Activated CD4-positive, alpha-beta T cell treated with anti-CD3 and anti-CD28 coated beads, Interleukin-2, amount 50 U/mL, for 24 hours (primary cell): Measurements from ENCODE around the gene RTN1.

ENCODE experiments used
- DNase-seq, 2 donors: peaks; one replicate each; pipeline ENCODE4 v3.0.0-alpha.2; 2020; ENCODE audit warnings: low read depth in 1 of 2, low spot score in 1 of 2

The RTN1 gene

GRCh38 chr14:59632381-59632780 lies 238.2 kb downstream of the RTN1 start:
- no peak for DNase-seq

DNA sequence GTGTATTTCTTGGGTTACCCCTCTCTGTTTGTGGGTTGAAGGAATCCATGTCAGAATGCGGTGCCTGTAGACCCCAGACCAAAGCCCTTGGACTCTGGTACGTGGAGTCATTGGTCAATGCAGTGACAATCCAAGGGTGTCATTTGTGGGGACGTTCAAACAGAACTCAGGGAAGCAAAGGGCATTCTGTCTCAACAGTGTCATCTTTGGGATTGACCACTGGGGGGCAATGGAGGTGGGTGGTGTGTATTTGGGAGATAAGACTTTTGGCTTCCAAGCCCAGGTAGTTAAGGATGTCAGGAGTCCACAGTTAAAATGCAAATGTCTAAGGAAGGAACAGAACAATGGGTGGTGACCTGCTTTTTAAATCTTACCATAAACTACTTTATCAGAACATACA lies 239.3 kb downstream of the RTN1 start:
- DNase-seq, result no peak

DNA sequence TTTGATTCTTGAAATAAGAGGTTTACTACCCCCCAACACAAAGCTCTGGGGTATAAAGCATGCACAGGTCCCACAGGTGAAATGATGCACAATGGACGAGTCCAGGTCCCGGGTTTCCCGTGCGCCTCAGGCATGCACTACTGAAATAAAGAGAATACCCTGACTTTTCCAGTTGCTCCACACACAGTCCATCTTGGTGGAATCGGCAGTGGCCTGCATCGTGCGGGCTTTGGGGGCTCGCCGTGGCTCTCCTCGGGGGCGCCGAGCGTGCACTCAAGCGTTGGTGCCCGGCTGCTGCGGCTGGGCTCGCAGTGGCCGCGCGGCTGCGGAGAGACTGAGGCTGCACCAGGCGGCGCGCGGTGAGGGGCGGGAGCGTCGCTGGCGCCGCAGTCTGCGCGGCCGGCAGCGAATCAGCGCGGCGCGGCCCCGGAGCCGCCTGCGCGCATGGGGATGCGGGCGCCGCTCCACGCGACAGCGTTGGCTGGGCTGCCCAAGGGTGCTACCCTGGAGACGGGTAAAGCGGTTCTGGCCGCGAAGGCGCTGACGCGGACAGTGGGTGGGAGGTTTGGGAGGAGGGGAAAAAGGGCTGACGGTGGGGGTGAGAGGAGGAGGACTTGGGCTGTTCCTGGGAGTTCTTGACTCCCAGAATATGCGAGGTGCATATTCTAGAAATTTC lies 240.2 kb downstream of the RTN1 start:
- no peak for DNase-seq

DNA sequence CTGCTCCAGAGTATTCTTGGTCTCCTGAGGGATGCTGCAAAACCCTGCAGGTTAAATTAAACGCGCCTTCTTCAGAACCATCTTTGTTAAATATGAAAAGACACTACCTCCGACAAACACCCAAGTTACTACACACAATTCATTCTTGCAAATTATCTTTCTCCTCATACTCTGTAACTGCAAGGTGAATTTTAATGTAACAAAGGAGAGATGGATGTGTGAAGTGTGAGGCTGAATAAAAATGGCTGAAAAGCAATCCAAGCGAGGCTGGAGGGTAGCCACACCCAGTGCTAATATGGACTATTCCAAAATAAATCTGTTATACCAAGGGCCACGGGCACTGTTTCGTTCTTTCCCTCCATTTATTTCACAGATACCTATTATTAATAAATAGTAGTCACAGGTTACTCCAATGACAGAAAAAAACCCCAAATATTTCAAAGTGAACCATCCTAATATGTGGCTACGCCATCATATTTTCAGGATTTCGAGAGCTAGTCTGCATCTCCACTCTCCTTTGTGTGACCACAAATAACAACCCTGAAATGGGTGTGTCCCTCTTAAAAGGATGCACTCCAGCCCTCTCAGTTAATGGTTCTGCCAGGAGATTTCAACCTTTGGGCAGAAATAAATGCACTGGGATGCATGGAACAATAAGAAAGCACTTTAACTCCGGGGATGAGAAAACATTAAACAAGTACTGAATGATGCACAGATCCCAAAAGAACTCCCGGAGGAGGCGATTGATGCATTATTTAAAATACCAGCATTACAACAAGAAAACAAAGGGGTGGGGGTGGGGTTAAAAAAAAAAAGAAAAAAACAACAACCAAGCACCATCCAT lies 240.9 kb downstream of the RTN1 start:
- DNase-seq, result no peak

DNA sequence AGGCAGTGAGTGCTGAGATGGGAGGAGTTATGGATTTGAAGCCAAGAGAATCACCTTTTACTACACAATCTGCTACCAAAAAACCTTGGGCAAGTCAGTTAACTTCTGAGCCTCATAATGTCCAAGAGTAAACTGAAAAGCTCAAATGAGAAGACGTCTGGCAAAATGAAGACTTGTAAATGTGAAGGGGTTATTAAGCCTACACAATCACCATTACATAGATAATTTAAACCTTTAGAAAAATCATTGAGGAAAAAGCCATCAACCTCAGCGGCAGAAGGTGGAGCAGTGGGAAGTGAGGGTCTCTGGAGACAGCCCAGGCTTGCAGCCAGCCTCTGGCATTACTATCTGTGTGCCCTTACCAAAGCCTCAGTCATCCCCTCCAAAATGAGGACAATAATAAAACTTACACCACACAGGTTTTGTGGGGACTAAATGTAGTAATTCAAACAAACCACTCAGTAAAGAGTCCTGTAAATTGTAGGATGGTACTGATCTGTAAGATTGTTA lies 243.5 kb downstream of the RTN1 start:
- no peak for DNase-seq

DNA sequence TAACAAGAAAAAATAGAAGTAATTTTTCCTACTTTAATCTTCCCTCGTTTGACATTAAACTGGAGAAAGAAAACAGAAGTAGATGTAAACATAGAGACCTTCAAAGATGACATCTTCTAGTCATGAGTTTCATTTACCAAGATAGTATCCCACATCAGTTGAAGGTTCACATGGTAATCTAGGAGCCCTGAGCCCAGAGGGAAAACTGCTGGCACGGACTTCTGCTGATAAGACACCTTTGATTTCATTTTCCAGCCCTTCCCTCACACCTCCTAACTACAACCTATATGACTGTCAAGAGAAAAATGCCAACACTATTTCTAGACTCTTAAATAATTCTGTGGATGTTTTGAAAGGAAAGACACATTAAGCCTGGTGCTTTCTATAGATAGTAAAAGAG lies 247.9 kb downstream of the RTN1 start:
- DNase-seq, result no peak

- no peak for DNase-seq
These were observed 251.5 kb downstream of the RTN1 start for GRCh38 chr14:59619061-59619460.

- DNase-seq, result no peak
These were observed 269.5 kb downstream of the RTN1 start for GRCh38 chr14:59601056-59601455.

GRCh38 chr14:59600211-59600945 lies 270.2 kb downstream of the RTN1 start:
- no peak for DNase-seq

- DNase-seq, result no peak
These were observed 275.5 kb downstream of the RTN1 start for GRCh38 chr14:59595071-59595470.

DNA sequence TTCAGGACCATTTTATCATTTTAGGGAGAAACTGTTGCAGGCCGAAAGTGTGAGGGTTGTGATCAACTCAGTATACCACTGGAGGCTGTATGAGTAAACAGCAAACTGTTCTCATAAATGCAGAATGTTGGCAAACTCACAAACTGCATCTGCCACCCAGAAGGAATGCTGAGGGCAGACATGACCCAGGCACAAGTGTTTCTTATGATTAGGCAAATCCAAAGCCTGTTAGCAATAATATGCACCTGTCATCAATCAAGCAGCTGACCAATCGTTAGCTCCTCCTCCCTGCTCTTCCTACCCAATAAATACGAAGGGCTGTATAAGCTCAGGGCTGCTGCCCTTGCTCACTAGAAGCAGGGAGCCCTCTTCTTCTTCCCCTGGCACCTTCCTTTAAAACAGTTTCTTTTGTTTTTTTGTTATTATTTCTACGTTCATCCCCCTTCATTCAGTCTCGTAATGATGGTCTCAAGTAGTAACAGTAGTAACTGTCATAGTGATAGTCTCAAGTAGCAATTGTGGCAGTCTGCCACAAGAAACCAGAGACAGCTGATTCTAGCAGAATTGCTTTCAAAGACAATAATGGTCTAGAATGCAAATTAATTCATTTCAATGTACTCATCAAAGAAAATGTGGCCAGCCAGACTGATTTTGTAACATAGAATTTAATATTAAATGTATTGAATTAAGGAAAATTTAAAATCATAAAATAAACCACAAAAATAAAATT lies 278.8 kb downstream of the RTN1 start:
- no peak for DNase-seq

DNA sequence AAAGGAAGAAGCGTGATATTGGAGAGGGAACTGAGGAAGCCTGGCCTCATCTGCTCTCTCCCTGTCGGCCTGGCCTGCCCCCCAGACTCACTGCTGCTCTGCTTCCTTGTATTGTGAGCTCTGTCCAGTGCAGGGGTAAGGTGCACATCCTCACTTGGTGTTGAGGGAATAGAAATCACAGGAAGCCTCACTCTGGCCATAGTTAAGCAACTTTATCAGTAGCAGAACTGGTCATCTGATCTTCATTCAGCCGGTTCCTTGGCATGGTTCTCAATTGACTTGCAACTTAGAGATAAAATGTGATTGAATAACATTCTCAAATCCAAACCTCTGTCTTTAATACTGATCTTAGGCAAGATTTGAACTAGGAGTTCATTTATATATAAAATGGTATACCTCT lies 282.5 kb downstream of the RTN1 start:
- DNase-seq, result no peak

DNA sequence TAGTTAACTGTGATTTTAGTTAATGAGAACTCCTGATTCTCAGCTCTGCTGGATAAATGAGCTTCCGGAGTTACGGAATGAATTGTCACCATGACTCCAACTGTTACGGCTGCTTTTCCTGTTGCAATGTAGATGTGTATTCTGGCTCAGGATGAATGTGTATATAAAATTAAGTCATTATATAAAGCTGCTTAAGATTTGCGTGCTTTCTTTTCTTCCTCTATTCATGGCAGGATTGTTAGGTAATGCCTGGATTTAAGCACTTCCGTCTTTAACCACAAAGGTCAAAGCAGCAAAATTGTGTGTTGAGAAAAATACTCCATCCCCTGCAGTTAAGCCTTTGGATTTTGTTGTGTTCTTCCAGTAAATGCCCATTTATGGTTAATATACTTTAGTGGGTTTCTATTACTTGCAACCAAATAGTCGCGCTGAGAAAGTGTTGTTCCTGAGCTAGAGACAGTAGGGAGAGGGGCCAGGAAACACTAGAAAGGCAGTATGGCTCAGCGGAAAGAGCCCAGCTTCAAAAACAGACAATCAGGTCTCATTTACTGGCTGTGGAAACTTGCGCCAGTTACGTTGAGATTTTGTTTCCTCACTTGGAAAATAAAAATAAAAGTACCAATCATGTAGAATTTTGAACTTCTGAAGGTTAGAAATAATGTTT lies 284.6 kb downstream of the RTN1 start:
- no peak for DNase-seq

DNA sequence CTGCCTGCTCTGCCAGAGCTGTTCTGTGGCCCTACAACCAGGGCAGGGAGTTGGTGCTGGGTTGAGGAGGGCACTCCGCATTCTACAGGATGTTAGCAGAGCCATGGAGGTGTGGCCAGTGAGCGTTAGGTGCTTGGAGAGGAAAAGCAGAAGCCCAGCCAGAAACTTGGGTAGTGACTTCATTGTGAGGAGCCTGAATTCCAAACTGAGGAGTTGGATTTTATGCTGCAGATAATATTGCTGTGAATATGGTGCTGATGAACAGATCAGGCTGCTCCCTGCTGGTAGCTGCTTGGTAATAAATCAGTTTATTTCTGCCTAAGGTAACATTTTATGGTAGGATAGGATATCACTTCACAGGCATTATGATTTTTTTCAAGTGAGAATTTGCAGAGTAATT lies 286.8 kb downstream of the RTN1 start:
- no peak for DNase-seq

- no peak for DNase-seq
These were observed 287.6 kb downstream of the RTN1 start for GRCh38 chr14:59582845-59583509.

- no peak for DNase-seq
These were observed 288.4 kb downstream of the RTN1 start for GRCh38 chr14:59582161-59582560.

DNA sequence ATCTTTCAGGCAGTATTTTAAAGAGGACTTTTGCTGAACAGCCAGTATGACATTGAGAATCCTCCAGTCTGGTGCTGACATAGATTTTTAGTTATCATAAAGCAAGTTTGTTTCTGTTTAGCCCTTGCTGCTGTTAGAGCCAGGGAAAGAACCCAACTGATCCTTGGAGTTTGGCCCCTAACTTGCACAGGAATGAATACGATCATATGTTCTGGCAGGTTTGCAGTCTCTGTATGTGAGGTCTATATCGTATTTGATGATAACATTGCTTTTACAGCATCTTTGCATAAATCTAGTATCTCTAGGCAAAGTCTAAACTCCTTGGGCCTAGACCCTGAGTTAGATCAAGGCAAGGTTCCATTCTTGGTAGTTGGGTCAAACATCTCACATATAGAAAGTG lies 289.7 kb downstream of the RTN1 start:
- no peak for DNase-seq

- DNase-seq, result peak; percentile 44 to 70
These were observed 294.0 kb downstream of the RTN1 start, which contains the start of gene CCDC175 for GRCh38 chr14:59576332-59577294. CCDC175 (minus strand) TSS chr14:59576812; CDS start chr14:59576775, 37 bp downstream.

GRCh38 chr14:59570122-59570521 lies 300.5 kb downstream of the RTN1 start:
- no peak for DNase-seq
